SH-SY5Y (cell line): ENCODE results near the gene TUT7.

ENCODE experiments used
- GATA2 ChIP-seq: IDR thresholded peaks from 2 replicates; pipeline ENCODE4 v1.6.1; 2011; ENCODE audit warnings: mild to moderate bottlenecking, low read depth, low read length
- GATA3 ChIP-seq: IDR thresholded peaks from 2 replicates; pipeline ENCODE4 v1.6.1; 2011; ENCODE audit warnings: low read depth, mild to moderate bottlenecking, low read length, moderate library complexity

- no peak for TF ChIP-seq GATA2
- TF ChIP-seq GATA3: no peak
Measured at GRCh38 chr9:86250123-86250522, 104.1 kb downstream of the TUT7 start.
